Activated effector memory CD4-positive, alpha-beta T cell treated with Interleukin-2 at 50 U/mL for 16 hours (primary cell): ENCODE data around the gene ATP1B3.
"Not testable (repeated sequence)": the region's sequence is repeated elsewhere in the genome, so short reads cannot be mapped to it uniquely, and the experiment has no call there.

ENCODE experiments used
- DNase-seq: peaks from one replicate; pipeline ENCODE4 v3.0.0-alpha.2; 2020

The ATP1B3 gene

DNA sequence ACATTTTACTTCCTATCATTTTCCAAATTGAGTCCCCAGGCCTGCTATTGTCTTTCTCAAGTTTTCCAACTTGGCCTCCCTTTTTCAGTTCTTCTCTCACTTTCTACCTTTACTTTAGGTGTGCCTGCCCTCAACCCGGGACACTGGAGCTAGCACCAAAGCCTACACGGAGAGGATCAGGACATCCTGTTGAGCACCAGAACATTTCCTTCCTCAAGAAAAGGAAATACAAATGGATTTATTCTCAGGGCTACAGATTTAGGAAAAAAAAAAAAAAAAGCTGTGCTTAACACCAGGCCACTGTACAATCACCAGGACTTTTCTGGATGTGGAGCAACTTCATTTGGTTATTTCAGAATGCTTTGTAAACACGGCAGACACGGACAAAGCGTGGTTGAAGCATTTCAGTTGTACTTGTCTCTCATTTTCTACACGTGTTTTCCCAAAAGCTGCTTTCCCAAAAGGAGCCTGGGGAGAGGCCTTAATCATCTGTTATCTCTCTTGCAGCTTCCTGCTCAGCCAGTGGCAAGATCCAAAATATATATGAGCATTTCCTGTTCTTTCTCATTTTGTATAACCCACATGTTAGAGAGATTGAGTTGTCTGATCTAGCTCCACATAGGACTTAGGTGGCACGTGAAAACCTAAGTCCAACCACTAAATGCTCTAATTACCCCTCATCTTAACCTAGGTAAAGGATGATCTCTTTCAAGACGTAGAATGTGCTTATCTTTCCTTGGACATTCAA is 15.5 kb upstream of the ATP1B3 start:
- no peak for DNase-seq

- no peak for DNase-seq
Observed at GRCh38 chr3:141862279-141862816, 14.1 kb upstream of the ATP1B3 start.

DNA sequence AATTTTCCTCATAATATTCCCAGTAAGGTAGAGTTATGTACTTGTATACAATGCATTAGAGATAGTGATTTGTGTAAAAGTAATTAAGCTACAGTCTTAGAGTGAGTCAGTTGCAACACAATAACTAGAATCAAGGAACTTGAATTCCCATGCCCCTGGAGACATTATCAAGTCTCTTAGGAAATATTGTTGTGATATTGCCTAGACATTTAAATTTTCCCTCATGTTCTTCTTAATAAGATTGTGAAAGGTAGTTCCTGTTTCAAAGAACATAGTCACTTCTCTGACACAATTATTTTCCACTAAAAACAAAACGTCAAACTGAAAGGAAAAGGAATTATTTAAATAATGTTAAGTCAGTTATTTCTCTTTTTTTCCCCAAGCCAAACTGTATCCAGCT is 13.0 kb upstream of the ATP1B3 start:
- DNase-seq = no peak

DNA sequence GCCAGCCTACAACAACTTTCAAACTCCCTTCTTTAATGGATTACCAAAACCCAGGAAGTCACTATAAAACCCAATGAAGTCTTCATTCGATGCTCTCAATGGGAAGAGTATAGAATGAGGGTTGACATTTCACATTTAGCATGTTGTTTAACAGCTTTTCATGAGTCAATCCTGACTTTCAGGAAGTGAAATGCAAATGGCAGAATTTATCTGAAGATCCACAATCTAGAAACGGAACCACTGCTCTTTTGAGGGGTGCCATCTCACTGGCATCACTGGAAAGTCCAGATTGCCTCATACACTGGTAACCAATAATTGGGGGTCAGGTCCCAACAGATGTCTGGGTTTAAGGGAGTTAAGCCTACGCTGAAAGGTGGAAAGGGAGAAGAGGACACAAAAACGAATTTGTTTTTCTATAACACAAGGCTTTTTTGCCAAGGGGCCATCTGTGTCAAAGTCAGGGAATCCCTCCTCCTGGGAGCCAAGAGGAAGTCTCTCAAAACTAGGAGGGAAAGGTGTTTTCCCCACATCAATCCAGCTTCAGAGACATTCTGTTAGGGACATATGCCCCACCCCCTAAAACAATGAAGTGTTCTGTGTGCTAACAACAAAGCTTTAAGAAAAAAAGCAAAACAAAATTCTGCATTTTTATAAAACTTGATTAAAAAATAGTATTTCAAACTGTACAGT is 12.0 kb upstream of the ATP1B3 start:
- no peak for DNase-seq

- DNase-seq = no peak
Observed at GRCh38 chr3:141865101-141865500, 11.3 kb upstream of the ATP1B3 start.

- DNase-seq = no peak
Observed at GRCh38 chr3:141870091-141870687, 6.3 kb upstream of the ATP1B3 start.

DNA sequence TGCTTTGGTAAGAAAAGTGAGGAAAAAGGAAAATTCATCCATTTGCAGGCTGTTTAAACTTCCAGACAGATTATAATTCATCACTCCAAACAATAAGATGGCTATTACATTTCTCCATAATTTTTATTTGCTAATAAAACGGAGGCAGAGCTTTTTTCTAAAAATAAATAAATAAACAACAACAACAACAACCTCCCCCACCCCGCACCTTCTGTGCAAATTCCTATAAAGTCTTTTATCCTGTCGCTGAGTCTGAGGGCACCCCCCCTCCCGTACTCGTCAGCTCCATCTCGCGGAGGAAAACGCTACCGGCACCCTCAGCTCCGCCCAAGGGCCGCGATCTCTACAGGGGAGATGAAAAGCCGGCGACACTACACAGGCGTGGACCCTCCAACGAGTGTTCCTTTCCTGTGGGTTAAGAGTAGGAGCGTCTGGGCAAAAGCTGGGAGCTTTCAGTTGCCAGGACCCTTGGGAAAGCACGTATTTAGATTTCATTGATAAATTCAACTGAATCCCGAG is 1.0 kb upstream of the ATP1B3 start:
- DNase-seq = peak; percentile 75

DNA sequence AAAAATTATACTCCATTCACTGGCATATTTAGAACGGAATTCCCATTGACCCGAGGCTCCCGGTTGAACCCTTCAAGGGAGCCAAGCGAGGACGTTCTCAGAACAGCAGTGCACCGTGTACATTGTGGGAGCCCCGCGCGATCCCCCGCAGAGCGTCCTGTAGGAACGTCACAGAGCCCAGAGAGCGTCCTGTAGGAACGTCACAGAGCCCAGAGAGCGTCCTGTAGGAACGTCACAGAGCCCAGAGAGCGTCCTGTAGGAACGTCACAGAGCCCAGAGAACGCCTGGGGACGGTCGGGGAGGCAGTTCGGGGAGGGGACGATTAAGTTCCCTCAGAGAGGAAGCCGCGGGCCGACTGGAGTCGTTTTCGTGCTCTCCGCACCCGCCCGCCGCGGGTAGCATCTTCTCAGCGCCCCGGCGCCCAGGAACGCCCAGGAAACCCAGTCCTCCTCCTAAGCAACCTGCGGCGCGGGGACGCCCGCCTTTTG is 506 bp upstream of the ATP1B3 start:
- DNase-seq = no peak

DNA sequence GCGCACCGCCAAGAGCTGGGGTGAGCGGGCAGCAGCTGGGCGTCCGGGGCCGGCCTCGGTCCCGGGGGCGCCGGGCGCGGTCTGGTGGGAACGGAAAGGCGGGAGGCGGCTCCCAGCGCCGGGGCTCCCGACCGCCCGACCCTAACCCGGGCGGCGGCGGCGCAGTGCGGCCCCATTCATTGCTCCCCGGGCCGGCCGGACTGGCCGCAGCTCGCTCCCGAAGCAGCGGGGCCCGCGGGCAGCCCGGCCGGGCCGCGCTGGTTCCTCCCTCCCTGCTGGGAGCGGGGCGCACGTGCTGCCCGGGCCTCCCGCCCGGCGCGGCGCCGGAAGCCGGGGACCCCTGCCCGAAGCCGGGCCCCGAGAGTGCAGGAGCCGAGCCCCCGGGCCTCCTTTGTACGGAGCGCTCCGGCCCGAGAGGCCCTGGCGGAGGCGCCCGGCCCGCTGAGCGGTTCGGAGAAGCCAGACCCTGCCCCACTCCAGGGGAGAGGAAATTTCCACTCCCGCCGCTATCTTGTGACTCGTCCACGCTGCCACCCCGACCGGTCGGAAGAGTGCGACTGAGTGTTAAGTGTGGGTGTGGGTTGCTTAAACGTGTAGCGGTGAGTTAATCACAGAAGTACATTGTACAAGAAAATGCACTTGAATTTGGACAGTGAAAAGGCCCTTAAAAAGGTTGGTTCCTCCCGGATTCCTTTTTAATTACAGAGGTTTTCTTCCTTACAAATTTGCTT is 613 bp downstream of the ATP1B3 start:
- peak; percentile 37 for DNase-seq

GRCh38 chr3:141877911-141878310 is 1.5 kb downstream of the ATP1B3 start:
- no peak for DNase-seq

- DNase-seq = no peak
Observed at GRCh38 chr3:141878326-141878725, 1.9 kb downstream of the ATP1B3 start.

- no peak for DNase-seq
Observed at GRCh38 chr3:141878817-141879216, 2.4 kb downstream of the ATP1B3 start.

- DNase-seq = no peak
Observed at GRCh38 chr3:141881702-141882101, 5.3 kb downstream of the ATP1B3 start.

DNA sequence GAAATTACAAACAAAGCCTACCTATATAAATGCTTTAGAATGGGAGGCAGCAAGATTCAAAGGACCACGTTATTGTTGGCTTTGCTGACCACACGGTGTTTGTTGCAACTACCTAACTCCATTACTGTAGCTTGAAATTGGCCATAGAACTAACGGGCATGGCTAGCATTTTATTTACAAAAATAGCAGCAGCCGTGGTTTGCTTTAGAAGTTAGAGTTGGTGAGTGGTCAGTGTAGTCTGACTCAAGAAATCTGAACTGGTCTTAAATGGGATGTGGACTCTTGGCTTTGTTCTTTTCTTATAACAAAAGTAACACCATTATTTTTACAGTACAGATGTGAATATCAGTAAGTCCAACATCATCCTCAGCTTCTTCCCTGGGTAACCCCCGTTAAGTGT is 10.6 kb downstream of the ATP1B3 start:
- DNase-seq = no peak

DNA sequence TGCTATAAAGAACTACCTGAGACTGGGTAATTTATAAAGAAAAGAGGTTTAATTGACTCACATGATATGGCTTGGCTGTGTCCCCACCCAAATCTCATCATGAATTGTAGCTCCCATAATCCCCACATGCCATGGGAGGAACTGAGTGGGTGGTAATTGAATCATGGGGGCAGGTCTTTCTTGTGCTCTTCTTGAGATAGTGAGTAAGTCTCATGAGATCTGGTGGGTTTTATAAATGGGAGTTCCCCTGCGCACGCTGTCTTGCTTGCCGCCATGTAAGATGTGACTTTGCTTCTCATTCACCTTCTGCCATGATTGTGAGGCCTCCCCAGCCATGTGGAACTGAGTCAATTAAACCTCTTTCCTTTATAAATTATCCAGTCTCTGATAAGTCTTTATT is 12.1 kb downstream of the ATP1B3 start:
- DNase-seq = not testable (repeated sequence)

DNA sequence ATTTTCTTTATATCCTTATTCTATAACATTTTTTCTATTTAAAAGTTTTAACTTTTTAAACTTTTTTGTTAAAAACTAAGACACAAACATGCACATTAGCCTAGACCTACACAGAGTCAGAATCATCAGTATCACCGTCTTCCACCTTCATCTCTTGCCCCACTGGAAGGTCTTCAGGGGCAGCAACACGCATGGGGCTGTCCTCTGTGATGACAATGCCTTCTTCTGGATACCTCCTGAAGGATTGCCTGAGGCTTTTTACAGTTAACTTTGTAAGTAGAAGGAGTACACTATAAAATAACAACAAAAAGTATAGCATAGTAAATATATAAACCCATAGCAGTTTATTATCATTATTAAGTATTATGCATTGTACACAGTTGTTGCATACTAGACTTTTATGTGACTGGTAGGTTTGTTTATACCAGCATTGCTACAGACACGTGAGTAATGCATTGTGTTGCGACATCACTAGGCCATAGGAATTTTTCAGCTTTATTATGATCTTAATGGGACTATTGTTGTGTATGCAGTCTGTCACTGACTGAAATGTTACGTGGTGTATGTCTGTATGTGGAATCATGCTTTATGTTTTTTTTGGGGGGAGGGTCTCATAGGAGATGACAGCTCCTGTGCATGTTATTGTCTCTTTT is 18.2 kb downstream of the ATP1B3 start:
- no peak for DNase-seq

DNA sequence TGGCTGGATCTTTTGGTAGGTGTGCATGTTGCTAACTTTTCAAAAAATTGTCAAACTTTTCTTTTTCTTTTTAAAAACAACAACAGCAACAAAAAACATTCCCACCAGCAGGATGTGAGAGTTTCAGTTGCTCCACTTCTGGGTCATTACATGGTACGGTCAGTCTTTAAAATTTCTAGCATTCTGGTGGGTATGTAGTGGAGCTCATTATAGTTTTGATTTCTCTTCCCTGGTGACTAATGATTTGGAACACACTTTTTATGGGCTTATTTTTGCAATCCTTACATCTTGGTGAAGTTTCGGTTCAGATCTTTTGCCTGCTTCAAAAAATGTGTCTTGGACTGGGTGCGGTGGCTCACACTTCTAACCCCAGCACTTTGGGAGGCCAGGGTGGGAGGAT is 19.3 kb downstream of the ATP1B3 start:
- DNase-seq = no peak

DNA sequence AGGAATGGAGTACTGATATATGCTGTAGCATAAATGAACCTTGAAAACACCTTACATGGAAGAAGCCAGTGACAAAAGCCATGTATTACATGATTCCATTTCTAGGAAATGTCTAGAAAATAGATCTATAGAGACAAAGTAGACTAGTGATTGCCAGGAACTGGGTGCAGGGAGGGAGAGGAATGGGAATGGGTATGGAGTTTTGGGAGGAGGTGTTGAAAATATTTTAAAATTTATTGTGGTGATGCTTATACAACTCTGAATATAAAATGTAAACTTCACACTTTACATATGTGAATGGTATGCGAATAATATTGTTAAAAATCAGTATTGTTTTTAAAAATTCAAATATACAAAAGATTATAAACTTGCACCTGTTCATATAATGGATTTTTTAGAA is 22.5 kb downstream of the ATP1B3 start:
- DNase-seq = no peak

- no peak for DNase-seq
Observed at GRCh38 chr3:141900343-141900742, 23.9 kb downstream of the ATP1B3 start.

DNA sequence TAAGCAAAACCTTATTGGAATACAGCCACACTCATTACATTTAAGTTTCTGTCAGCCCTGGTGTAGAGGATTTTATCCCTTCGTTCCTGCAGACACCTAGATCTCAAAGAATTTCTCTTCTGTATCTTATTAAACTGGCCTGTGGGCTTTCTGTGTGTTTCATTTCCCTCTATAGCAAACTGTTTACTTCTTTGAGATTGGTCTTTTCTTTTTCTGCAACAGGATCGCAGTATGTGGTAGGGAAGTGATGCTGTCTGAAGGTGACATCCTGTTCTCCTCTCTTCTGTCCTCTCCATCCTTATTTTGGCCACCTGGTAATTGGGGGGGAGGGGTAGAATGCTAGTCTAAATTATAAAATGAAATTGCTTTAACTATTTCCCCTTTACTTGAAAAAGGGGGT is 25.5 kb downstream of the ATP1B3 start:
- DNase-seq = no peak

- DNase-seq = no peak
Observed at GRCh38 chr3:141904203-141904602, 27.8 kb downstream of the ATP1B3 start.

DNA sequence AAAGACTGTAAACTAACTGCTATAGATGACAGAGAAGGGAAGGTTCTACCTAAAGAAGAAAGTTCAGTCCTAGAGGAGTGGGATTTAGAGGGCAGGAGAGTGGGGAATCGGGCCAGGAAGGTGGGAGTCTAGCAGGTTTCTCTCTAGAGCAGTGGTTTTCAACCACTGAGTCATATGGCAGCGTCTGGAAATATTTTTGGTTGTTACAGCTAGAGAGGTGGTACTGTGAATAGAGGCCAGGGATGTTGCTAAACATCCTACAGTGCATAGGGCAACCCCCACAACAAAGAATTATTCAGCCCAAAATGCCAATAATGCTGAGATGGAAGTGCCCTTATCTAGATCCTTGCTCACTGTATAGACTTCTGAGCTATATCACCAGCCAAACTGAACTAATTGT is 28.7 kb downstream of the ATP1B3 start:
- DNase-seq = no peak
